HG03558 (cell line): ENCODE data around the gene ADRA2A.

Experiments used
- ATAC-seq: cut with Tn5 transposase; IDR thresholded peaks from one replicate; pipeline ENCODE4 v1.9.1; 2021; ENCODE audit warnings: moderate number of reproducible peaks; ENCODE audit not compliant: unreplicated experiment; ENCODE audit errors: extremely low read depth

The ADRA2A gene

GRCh38 chr10:111082102-111082975, 5.5 kb downstream of the ADRA2A start:
- no peak for ATAC-seq

GRCh38 chr10:111083222-111084095, 6.6 kb downstream of the ADRA2A start:
- ATAC-seq = no peak

GRCh38 chr10:111084366-111085255, 7.8 kb downstream of the ADRA2A start:
- ATAC-seq = no peak

- no peak for ATAC-seq
Measured at GRCh38 chr10:111085690-111086353, 9.0 kb downstream of the ADRA2A start.

GRCh38 chr10:111086574-111086973, 9.7 kb downstream of the ADRA2A start:
- ATAC-seq = no peak

GRCh38 chr10:111087331-111087756, 10.5 kb downstream of the ADRA2A start:
- no peak for ATAC-seq

- ATAC-seq = no peak
Measured at GRCh38 chr10:111087968-111088505, 11.2 kb downstream of the ADRA2A start.

- ATAC-seq = no peak
Measured at GRCh38 chr10:111089293-111089692, 12.5 kb downstream of the ADRA2A start.

GRCh38 chr10:111091833-111092232, 15.0 kb downstream of the ADRA2A start:
- no peak for ATAC-seq

GRCh38 chr10:111093741-111094380, 17.0 kb downstream of the ADRA2A start:
- ATAC-seq = no peak

- ATAC-seq = no peak
Measured at GRCh38 chr10:111098679-111099437, 22.0 kb downstream of the ADRA2A start.

GRCh38 chr10:111100198-111100597, 23.4 kb downstream of the ADRA2A start:
- no peak for ATAC-seq

GRCh38 chr10:111101796-111102195, 25.0 kb downstream of the ADRA2A start:
- no peak for ATAC-seq

GRCh38 chr10:111102359-111102837, 25.6 kb downstream of the ADRA2A start:
- ATAC-seq = no peak

- no peak for ATAC-seq
Measured at GRCh38 chr10:111103196-111103840, 26.5 kb downstream of the ADRA2A start.

- no peak for ATAC-seq
Measured at GRCh38 chr10:111104811-111105210, 28.0 kb downstream of the ADRA2A start.

- no peak for ATAC-seq
Measured at GRCh38 chr10:111106081-111106480, 29.3 kb downstream of the ADRA2A start.

- no peak for ATAC-seq
Measured at GRCh38 chr10:111107023-111107422, 30.2 kb downstream of the ADRA2A start.
